ENCODE data around the gene BEX2. TPM values are rescaled to one million over a fixed set of nuclear protein-coding genes. Genes with fewer than 3 reads are reported as not detected.
A peak's percentile ranks its signal among the peaks of the same experiment; 100 is the strongest.

The BEX2 gene
- total and polyA plus RNA-seq, 8 donors: 0.87 to 83.3 (median 20.4) TPM; not detected in 2

DNA sequence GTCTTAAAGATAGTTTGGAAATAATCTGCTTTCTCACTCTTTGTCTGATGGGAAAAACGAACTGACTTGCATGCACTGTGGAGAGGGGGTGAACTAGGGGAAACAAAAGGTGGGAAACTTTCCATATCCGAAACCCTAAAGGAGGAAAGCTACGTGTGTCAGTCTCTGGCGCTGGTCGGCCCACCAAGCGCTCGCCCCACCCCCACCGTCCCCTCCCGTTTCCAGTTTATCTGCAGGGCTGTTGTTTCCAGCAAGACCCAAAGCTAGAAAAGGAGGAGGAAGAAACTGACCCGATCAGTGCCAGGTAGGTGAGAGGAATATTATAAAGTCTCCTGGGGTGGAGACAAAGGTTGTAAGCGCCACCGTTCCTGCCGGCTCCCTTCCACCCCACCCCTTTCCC, 46.1 kb upstream of the BEX2 start:
- peak overlapping the region; percentile 50 to 64 (median 56) for H3K4me3 ChIP-seq
- TF ChIP-seq POLR2A (IDR thresholded peaks at IDR 0.05) (no peak), EP300 (IDR thresholded peaks at IDR 0.05) (no peak), POLR2AphosphoS5 (IDR thresholded peaks at IDR 0.05) (no peak)
- TF ChIP-seq, protein P1, sequence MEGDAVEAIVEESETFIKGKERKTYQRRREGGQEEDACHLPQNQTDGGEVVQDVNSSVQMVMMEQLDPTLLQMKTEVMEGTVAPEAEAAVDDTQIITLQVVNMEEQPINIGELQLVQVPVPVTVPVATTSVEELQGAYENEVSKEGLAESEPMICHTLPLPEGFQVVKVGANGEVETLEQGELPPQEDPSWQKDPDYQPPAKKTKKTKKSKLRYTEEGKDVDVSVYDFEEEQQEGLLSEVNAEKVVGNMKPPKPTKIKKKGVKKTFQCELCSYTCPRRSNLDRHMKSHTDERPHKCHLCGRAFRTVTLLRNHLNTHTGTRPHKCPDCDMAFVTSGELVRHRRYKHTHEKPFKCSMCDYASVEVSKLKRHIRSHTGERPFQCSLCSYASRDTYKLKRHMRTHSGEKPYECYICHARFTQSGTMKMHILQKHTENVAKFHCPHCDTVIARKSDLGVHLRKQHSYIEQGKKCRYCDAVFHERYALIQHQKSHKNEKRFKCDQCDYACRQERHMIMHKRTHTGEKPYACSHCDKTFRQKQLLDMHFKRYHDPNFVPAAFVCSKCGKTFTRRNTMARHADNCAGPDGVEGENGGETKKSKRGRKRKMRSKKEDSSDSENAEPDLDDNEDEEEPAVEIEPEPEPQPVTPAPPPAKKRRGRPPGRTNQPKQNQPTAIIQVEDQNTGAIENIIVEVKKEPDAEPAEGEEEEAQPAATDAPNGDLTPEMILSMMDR (IDR thresholded peaks at IDR 0.05): no peak
- peak in 1 of 2 donors; percentile 81 for DNase-seq
- no peaks in the 10 kb centered on the region for H3K36me3 ChIP-seq
- intact Hi-C loops (cut with DNase I; ENCODE audit: low total_unique reads): no loop called here
- peaks cover 0 to 6% (median 0%) of the 10 kb centered on the region in 4 donors for H3K4me1 ChIP-seq
- H3K9me3 ChIP-seq: no peaks in the 10 kb centered on the region
- WGBS, 5 donors: 0 to 25% (median 3%) methylated on average over 13 of the region's 13 CpGs
- H3K27ac ChIP-seq: peak overlapping the region; percentile 84 to 90 (median 89)
- peaks cover 0 to 13% (median 0%) of the 10 kb centered on the region in 3 donors for H3K27me3 ChIP-seq

DNA sequence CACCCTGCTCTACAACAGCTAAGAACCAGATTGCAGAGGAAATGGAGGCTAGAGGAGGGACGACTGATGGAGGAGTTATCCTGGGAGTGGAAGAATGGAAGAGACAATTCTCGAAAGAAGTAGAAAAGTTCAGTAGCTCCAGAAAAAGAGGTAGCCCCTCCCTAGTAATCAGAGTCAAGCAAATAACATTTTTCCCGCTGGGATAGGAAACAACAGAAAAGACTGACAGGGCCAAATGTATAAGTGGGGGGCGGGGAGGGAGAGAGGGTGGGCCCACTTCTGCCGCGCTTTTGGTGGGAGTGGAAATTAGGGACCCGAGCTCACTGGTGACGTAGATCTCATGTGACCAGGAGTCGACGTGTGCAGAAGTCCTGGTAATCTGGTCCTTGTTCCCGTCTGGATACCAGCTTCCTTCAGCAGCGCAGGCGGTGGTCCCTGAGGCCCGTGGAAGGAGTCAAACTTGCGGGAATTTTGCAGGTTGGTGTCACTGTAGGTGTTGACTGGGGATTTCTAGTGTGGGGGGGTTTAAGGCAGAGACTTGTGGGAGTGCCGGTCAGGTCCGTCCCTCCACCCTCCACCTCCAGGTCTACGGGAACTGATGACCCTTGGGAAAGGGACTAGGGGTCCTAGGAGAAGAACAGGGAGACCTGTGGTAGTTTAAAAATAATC, 45.5 kb upstream of the BEX2 start, which contains the start of gene TCEAL9:
Gene TCEAL9 (plus strand): TSS at position 377 of the 669 bp plus-strand sequence. CDS start 1,179 bp downstream, outside the sequence.
- DNase-seq: peak; percentile 50 to 94
- Histone ChIP-seq H3K27ac (peak within 1 kb of the TSS; percentile 84 to 90 (median 89)), H3K36me3 (no peaks in the 10 kb centered on the region), H3K4me1 (peaks cover 0 to 5% (median 0%) of the 10 kb centered on the region in 4 donors), H3K27me3 (peaks cover 0 to 13% (median 0%) of the 10 kb centered on the region in 3 donors), H3K9me3 (no peaks in the 10 kb centered on the region), H3K4me3 (peak within 1 kb of the TSS; percentile 50 to 64 (median 56))
- TF ChIP-seq, protein P1 (IDR thresholded peaks at IDR 0.05): no peak
- TF ChIP-seq EP300 (IDR thresholded peaks at IDR 0.05) (no peak), POLR2AphosphoS5 (IDR thresholded peaks at IDR 0.05) (peak; percentile 79 to 93 (median 88)), POLR2A (IDR thresholded peaks at IDR 0.05) (peak in 2 of 4 donors; percentile 28 to 49)
- intact Hi-C loops (cut with DNase I; ENCODE audit: low total_unique reads): no loop called here
- 0 to 36% (median 2%) methylated on average over 17 to 18 of the region's 18 CpGs for WGBS, 5 donors

DNA sequence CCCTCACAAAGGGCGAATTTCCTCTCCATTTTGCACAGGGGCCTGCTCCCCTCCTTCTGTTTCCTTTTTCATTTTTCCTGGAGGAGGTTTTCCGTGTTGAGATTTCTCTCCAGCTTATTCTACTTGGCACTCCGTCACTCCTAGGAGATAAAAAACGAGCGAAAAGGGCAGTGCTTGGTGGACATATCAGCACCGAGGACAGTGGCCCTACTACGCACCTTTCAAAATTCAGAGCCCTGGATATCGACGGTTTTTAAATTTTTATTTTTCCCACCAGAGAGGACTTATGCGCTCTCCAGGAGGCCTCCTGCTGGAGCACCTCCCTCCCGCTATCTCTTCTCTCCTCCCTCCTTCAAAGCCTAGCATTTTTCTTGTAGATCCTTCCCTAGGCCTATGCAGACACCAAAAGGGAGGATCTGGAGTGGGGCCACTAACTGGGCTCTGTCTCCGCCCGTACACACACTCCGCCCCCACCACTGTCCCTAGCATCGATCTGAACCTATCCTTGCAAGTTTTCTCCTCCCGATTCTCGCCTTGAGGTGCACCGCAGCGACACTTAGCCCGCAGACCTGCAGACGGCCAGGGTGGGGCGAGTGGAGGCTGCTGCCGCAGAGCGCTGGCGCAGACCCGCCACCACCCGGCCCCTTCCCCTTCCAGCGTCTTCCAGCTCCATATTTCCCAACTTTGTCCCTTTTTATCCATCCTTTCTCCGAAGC, 37.0 kb upstream of the BEX2 start:
- H3K27me3 ChIP-seq: peaks cover 0 to 10% (median 0%) of the 10 kb centered on the region in 3 donors
- no peaks in the 10 kb centered on the region for H3K9me3 ChIP-seq
- no peak for TF ChIP-seq POLR2A (IDR thresholded peaks at IDR 0.05)
- TF ChIP-seq, protein P1 (IDR thresholded peaks at IDR 0.05): no peak
- no peak for TF ChIP-seq EP300 (IDR thresholded peaks at IDR 0.05)
- no peak for TF ChIP-seq POLR2AphosphoS5 (IDR thresholded peaks at IDR 0.05)
- intact Hi-C loops (cut with DNase I; ENCODE audit: low total_unique reads): no loop called here
- no peaks in the 10 kb centered on the region for H3K4me1 ChIP-seq
- no peak for DNase-seq
- no peak overlapping the region for H3K27ac ChIP-seq
- no peak overlapping the region for H3K4me3 ChIP-seq
- no peaks in the 10 kb centered on the region for H3K36me3 ChIP-seq
- 39 to 55% (median 49%) methylated on average over 17 to 29 of the region's 29 CpGs for WGBS, 5 donors

DNA sequence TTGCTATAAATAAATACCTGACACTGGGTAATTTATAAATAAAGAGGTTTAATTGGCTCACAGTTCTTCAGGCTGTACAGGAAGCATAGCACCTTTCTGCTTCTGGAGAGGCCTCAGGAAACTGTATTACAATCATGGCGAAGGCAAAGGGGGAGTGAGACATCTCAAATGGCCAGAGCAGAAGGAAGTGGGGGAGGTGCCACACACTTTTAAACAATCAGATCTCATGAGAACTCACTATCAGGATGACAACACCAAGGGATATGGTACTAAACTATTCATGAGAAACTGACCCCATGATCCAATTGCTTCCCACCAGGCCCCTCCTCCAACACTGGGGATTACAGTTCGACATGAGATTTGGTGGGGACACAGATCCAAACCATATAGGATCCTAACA, 33.8 kb upstream of the BEX2 start:
- 50 to 76% (median 66%) methylated on average over 2 of the region's 2 CpGs for WGBS, 5 donors

More for the DNA sequence above, 33.8 kb upstream of the BEX2 start:
- H3K27me3 ChIP-seq: peaks cover 0 to 11% (median 0%) of the 10 kb centered on the region in 3 donors
- no peak overlapping the region for H3K4me3 ChIP-seq
- H3K36me3 ChIP-seq: no peaks in the 10 kb centered on the region
- no peak for DNase-seq
- no peak overlapping the region for H3K27ac ChIP-seq
- no peaks in the 10 kb centered on the region for H3K9me3 ChIP-seq
- TF ChIP-seq POLR2A (IDR thresholded peaks at IDR 0.05) (no peak), POLR2AphosphoS5 (IDR thresholded peaks at IDR 0.05) (no peak)
- H3K4me1 ChIP-seq: no peaks in the 10 kb centered on the region
- intact Hi-C loops (cut with DNase I; ENCODE audit: low total_unique reads): no loop called here

Data from stomach (tissue), 9 donors.